BE2C (cell line): ENCODE data around the gene ZNRF3.
"Not testable (repeated sequence)": the region's sequence is repeated elsewhere in the genome, so short reads cannot be mapped to it uniquely, and the experiment has no call there.

Experiments
- DNase-seq: peaks from one replicate; pipeline ENCODE4 v3.0.0-alpha.2; 2020
- H3K27me3 ChIP-seq: fragments of 250-450 bp; sonication (Bioruptor Pico); 2 replicates; pipeline ENCODE4 v1.5.1; 2020; ENCODE audit warnings: mild to moderate bottlenecking
- H3K36me3 ChIP-seq: fragments of 250-450 bp; sonication (Bioruptor Pico); 2 replicates; pipeline ENCODE4 v1.5.1; 2020; ENCODE audit warnings: mild to moderate bottlenecking
- H3K4me1 ChIP-seq: fragments of 250-450 bp; sonication (Bioruptor Pico); 2 replicates; pipeline ENCODE4 v1.5.1; 2020
- H3K4me3 ChIP-seq: 2 replicates; pipeline ENCODE4 v1.5.1; 2011; ENCODE audit warnings: low read depth, low read length
- H3K9me3 ChIP-seq: fragments of 250-450 bp; sonication (Bioruptor Pico); 2 replicates; pipeline ENCODE4 v1.5.1; 2020
- CTCF ChIP-seq: IDR thresholded peaks from 2 replicates; pipeline ENCODE4 v1.5.1; 2012; ENCODE audit warnings: mild to moderate bottlenecking, low read depth, low read length

Gene ZNRF3

GRCh38 chr22:29002603-29003002, 119.2 kb downstream of the ZNRF3 start:
- H3K9me3 ChIP-seq, result no peaks in the 10 kb centered on the region
- H3K36me3 ChIP-seq, result no peaks in the 10 kb centered on the region
- no peak overlapping the region for H3K4me3 ChIP-seq
- DNase-seq, result peak; percentile 50
- TF ChIP-seq CTCF, result no peak
- H3K4me1 ChIP-seq, result peaks cover 3% of the 10 kb centered on the region
- no peaks in the 10 kb centered on the region for H3K27me3 ChIP-seq

DNA sequence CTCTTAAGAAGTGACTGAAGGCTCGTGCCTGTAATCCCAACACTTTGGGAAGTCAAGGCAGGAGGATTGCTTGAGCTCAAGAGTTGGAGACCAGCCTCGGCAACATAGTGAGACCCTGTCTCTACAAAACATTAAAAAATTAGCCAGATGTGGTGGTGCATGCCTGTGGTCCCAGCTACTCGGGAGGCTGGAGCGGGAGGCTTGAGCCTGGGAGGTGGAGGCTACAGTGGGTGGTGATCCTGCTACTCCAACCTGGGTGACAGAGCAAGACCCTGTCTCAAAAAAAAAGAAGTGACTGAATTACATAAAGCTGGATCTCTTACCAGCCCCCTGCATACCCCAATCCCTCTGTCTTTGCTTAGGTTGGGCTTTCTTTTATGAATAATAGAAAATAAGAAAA, 120.2 kb downstream of the ZNRF3 start:
- Histone ChIP-seq H3K4me3 (no peak overlapping the region), H3K36me3 (no peaks in the 10 kb centered on the region), H3K9me3 (no peaks in the 10 kb centered on the region), H3K27me3 (no peaks in the 10 kb centered on the region), H3K4me1 (peaks cover 3% of the 10 kb centered on the region)
- no peak for TF ChIP-seq CTCF
- no peak for DNase-seq

GRCh38 chr22:29003975-29004646, 120.7 kb downstream of the ZNRF3 start:
- H3K4me1 ChIP-seq, result peaks cover 3% of the 10 kb centered on the region
- no peak for TF ChIP-seq CTCF
- peak; percentile 33 for DNase-seq
- H3K4me3 ChIP-seq, result no peak overlapping the region
- H3K36me3 ChIP-seq, result no peaks in the 10 kb centered on the region
- no peaks in the 10 kb centered on the region for H3K27me3 ChIP-seq
- H3K9me3 ChIP-seq, result no peaks in the 10 kb centered on the region

DNA sequence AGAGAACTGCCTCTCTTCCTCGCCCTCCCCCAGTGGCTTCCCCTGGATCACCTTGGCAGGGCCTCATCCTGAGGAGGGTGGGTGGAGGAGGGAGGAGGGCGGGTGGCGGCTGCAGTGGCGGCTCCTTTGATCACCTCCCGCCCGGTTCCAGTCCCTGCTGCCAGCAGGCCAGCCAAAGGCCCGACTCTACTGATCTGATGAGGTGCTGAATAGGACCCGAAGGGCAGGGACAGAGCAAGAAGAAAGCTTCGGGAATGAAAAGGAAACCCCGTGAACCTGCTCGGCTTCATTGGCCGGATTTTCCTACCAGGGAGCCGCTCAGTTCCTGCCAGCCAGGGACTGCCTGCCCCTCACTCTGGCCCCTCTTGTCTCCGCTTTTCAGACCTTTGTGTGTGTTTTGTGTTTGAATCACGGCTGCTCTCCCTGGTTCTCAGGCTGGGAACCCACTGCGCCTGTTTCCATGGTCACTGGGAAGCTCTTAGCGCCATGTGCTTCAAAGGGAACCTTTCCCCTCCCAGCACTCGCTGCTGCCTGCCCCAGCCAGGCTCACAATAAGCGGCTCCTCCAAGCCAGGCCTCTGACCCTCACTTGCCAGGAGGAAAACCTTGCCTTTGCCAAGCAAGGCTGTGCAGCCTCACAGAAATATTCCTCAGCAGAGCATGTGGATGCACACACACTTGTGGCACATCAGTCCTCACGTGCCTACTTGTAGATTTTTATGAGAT, 121.4 kb downstream of the ZNRF3 start:
- TF ChIP-seq CTCF, result no peak
- peak; percentile 55 for DNase-seq
- Histone ChIP-seq H3K27me3 (no peaks in the 10 kb centered on the region), H3K9me3 (no peaks in the 10 kb centered on the region), H3K4me1 (peaks cover 3% of the 10 kb centered on the region), H3K4me3 (no peak overlapping the region), H3K36me3 (no peaks in the 10 kb centered on the region)

- not testable (repeated sequence) for H3K36me3 ChIP-seq, H3K27me3 ChIP-seq, H3K4me3 ChIP-seq, H3K4me1 ChIP-seq, H3K9me3 ChIP-seq, DNase-seq
Measured at GRCh38 chr22:29005754-29006153, 122.4 kb downstream of the ZNRF3 start.

GRCh38 chr22:29006346-29006745, 123.0 kb downstream of the ZNRF3 start:
- Histone ChIP-seq H3K36me3 (no peaks in the 10 kb centered on the region), H3K4me3 (no peak overlapping the region), H3K4me1 (peaks cover 3% of the 10 kb centered on the region), H3K27me3 (no peaks in the 10 kb centered on the region), H3K9me3 (no peaks in the 10 kb centered on the region)
- no peak for TF ChIP-seq CTCF
- DNase-seq, result no peak
